Astrocyte of the spinal cord (primary cell): Measurements from ENCODE around the gene ENC1.

Source experiments
- DNase-seq: peaks from one replicate; pipeline ENCODE4 v3.0.0; 2011; ENCODE audit warnings: low read depth, low spot score
- H3K4me3 ChIP-seq: 2 replicates; pipeline ENCODE4 v1.5.1; 2011; ENCODE audit warnings: low read depth, mild to moderate bottlenecking, low read length, moderate library complexity
- CTCF ChIP-seq: IDR thresholded peaks from 2 replicates; pipeline ENCODE4 v1.5.1; 2012; ENCODE audit warnings: low read depth, mild to moderate bottlenecking, low read length, inconsistent platforms
- in situ Hi-C: cut with HindIII; loops from 2 replicates; pipeline ENCODE4 v1.10.0; 2017; ENCODE audit warnings: low sequenced_read_pairs

Gene ENC1

GRCh38 chr5:74613283-74613682 lies 27.2 kb downstream of the ENC1 start:
- no peak for TF ChIP-seq CTCF
- no peak overlapping the region for H3K4me3 ChIP-seq
- in situ Hi-C loops = no loop called here
- DNase-seq = no peak

- in situ Hi-C loops = no loop called here
- no peak for TF ChIP-seq CTCF
- H3K4me3 ChIP-seq = no peak overlapping the region
- no peak for DNase-seq
Observed at GRCh38 chr5:74612045-74612444, 28.5 kb downstream of the ENC1 start.

- H3K4me3 ChIP-seq = no peak overlapping the region
- in situ Hi-C loops = no loop called here
- no peak for TF ChIP-seq CTCF
- DNase-seq = no peak
Observed at GRCh38 chr5:74608736-74609601, 31.6 kb downstream of the ENC1 start.

- in situ Hi-C loops = no loop called here
- no peak overlapping the region for H3K4me3 ChIP-seq
- no peak for TF ChIP-seq CTCF
- DNase-seq = no peak
Observed at GRCh38 chr5:74605759-74606158, 34.8 kb downstream of the ENC1 start.

- in situ Hi-C loops = no loop called here
- DNase-seq = no peak
- TF ChIP-seq CTCF = no peak
- H3K4me3 ChIP-seq = no peak overlapping the region
Observed at GRCh38 chr5:74603376-74603775, 37.2 kb downstream of the ENC1 start.

- no peak for TF ChIP-seq CTCF
- DNase-seq = no peak
- H3K4me3 ChIP-seq = no peak overlapping the region
- in situ Hi-C loops = no loop called here
Observed at GRCh38 chr5:74599148-74599547, 41.4 kb downstream of the ENC1 start.
